Breast epithelium (tissue), 3 donors: ENCODE data around the gene PLA2G5.

Experiments used
- POLR2A ChIP-seq: fragments of 450-650 bp; IDR thresholded peaks from one replicate; pipeline ENCODE4 v1.6.1; 2016; ENCODE audit warnings: antibody characterized with exemption, mild to moderate bottlenecking, moderate library complexity
- POLR2AphosphoS5 ChIP-seq, 3 donors: sonication (generic); formaldehyde crosslinking; IDR thresholded peaks; one replicate each; pipeline ENCODE4 v1.6.1; 2017; ENCODE audit warnings: antibody characterized with exemption in 3 of 3
- TF ChIP-seq, protein P1 (sequence below), 3 donors: fragments of 450-650 bp; IDR thresholded peaks; one replicate each; pipeline ENCODE4 v1.5.1; 2016 to 2017; ENCODE audit warnings: antibody characterized with exemption in 3 of 3, mild to moderate bottlenecking in 3 of 3, moderate library complexity in 3 of 3

DNA sequence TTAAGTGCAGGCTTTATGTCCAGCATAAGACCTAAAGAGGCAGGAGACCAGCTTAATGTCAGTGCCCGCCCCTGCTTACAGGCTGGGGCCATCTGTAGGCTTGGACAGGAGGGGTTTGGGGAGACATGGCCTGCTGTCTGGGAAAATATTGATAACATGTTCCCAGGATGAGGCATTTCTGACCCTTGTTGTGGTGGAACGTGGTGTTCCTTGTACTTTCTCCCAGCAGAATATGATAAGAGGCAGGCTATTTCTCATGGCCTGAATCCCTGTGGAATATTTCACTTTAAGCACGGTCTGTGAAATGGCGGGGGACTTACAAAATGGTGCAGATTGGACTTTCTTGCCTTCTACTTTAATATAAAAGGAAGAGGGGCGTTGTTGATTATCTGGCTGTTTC, 41.9 kb upstream of the PLA2G5 start:
- TF ChIP-seq POLR2A (no peak), POLR2AphosphoS5 (IDR thresholded peaks at IDR 0.05) (no peak)
- TF ChIP-seq, protein P1, sequence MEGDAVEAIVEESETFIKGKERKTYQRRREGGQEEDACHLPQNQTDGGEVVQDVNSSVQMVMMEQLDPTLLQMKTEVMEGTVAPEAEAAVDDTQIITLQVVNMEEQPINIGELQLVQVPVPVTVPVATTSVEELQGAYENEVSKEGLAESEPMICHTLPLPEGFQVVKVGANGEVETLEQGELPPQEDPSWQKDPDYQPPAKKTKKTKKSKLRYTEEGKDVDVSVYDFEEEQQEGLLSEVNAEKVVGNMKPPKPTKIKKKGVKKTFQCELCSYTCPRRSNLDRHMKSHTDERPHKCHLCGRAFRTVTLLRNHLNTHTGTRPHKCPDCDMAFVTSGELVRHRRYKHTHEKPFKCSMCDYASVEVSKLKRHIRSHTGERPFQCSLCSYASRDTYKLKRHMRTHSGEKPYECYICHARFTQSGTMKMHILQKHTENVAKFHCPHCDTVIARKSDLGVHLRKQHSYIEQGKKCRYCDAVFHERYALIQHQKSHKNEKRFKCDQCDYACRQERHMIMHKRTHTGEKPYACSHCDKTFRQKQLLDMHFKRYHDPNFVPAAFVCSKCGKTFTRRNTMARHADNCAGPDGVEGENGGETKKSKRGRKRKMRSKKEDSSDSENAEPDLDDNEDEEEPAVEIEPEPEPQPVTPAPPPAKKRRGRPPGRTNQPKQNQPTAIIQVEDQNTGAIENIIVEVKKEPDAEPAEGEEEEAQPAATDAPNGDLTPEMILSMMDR (IDR thresholded peaks at IDR 0.05): no peak
